Testis (tissue), 2 donors: ENCODE data around the gene WFIKKN1.

Experiments used
- CTCF ChIP-seq, 3 experiments: fragments of 450-650 bp in 2 of 3; fragments of 200-600 bp in 1 of 3; sonication (generic) in 1 of 3; IDR thresholded peaks; one replicate each; pipeline ENCODE4 v1.5.1; 2016 to 2019; ENCODE audit warnings: antibody characterized with exemption in 3 of 3, mild to moderate bottlenecking in 2 of 3, moderate library complexity in 1 of 3
- POLR2A ChIP-seq: fragments of 450-650 bp; IDR thresholded peaks from one replicate; pipeline ENCODE4 v1.6.1; 2017; ENCODE audit warnings: antibody characterized with exemption, mild to moderate bottlenecking, moderate library complexity

GRCh38 chr16:651844-652243 lies 21.1 kb downstream of the WFIKKN1 start:
- TF ChIP-seq CTCF (IDR thresholded peaks at IDR 0.05), result no peak
- TF ChIP-seq POLR2A, result no peak
